CD8-positive, alpha-beta memory T cell (primary cell): ENCODE measurements around the gene TMEM254. TPM values are rescaled to one million over a fixed set of nuclear protein-coding genes. Genes with fewer than 3 reads are reported as not detected.

ENCODE experiments used
- CTCF ChIA-PET: fragments of 350-600 bp; sonication (Branson Sonifier 250); formaldehyde crosslinking; loops from one replicate; lab custom pipeline; 2021; ENCODE audit warnings: antibody characterized with exemption; lab: Charles Lee
- POLR2A ChIA-PET: fragments of 350-600 bp; sonication (Branson Sonifier 250); formaldehyde crosslinking; loops from one replicate; lab custom pipeline; 2021; ENCODE audit warnings: antibody characterized with exemption; lab: Charles Lee
- DNase-seq, 5 donors: peaks; one replicate each; pipeline versions ENCODE4 v3.0.0 to v3.0.0-alpha.2; 2020 to 2022; ENCODE audit warnings: mixed read lengths in 1 of 5
- H3K27ac ChIP-seq: one replicate; pipeline ENCODE4 v1.7.0; 2013; ENCODE audit warnings: low read depth, mild to moderate bottlenecking, low read length, moderate library complexity
- H3K27me3 ChIP-seq: 2 replicates; pipeline ENCODE4 v1.7.0; 2013; ENCODE audit warnings: low read length, mild to moderate bottlenecking; ENCODE audit not compliant: insufficient read depth, poor library complexity, severe bottlenecking
- H3K36me3 ChIP-seq: 2 replicates; pipeline ENCODE4 v1.7.0; 2013; ENCODE audit warnings: mild to moderate bottlenecking, low read length, moderate library complexity; ENCODE audit not compliant: insufficient read depth
- H3K4me1 ChIP-seq: 2 replicates; pipeline ENCODE4 v1.7.0; 2013; ENCODE audit warnings: mild to moderate bottlenecking, low read length, moderate library complexity; ENCODE audit not compliant: insufficient read depth
- H3K4me3 ChIP-seq: 2 replicates; pipeline ENCODE4 v1.7.0; 2013; ENCODE audit warnings: mild to moderate bottlenecking, low read length
- H3K9me3 ChIP-seq: 2 replicates; pipeline ENCODE4 v1.7.0; 2013; ENCODE audit warnings: mild to moderate bottlenecking, low read length
- H3K27ac Mint-ChIP-seq, 8 donors: one replicate each; pipeline ENCODE4 v1.8.0; 2020 to 2021; ENCODE audit warnings: mixed read lengths in 8 of 8, mild to moderate bottlenecking in 6 of 8, inconsistent platforms in 3 of 8, moderate library complexity in 3 of 8
- H3K27me3 Mint-ChIP-seq, 2 donors: one replicate each; pipeline ENCODE4 v1.8.0; 2020 to 2021; ENCODE audit warnings: mixed read lengths in 2 of 2, mild to moderate bottlenecking in 1 of 2, moderate library complexity in 1 of 2
- H3K36me3 Mint-ChIP-seq, 3 donors: one replicate each; pipeline ENCODE4 v1.8.0; 2020 to 2021; ENCODE audit warnings: mixed read lengths in 3 of 3, inconsistent platforms in 1 of 3, mild to moderate bottlenecking in 1 of 3
- H3K4me1 Mint-ChIP-seq, 3 donors: one replicate each; pipeline ENCODE4 v1.8.0; 2020 to 2021; ENCODE audit warnings: mixed read lengths in 3 of 3, inconsistent platforms in 1 of 3, mild to moderate bottlenecking in 1 of 3
- H3K4me3 Mint-ChIP-seq, 7 donors: one replicate each; pipeline ENCODE4 v1.8.0; 2020 to 2021; ENCODE audit warnings: mixed read lengths in 7 of 7, mild to moderate bottlenecking in 6 of 7, moderate library complexity in 4 of 7, inconsistent platforms in 2 of 7
- H3K9me3 Mint-ChIP-seq, 5 donors: one replicate each; pipeline ENCODE4 v1.8.0; 2020 to 2022; ENCODE audit warnings: mixed read lengths in 5 of 5, mild to moderate bottlenecking in 3 of 5, moderate library complexity in 2 of 5, inconsistent platforms in 1 of 5
- polyA plus RNA-seq: library from polyadenylated mRNA; unstranded; fragments of 300-500 nt; fragmentation: Illumina TruSeq; gene quantifications from one replicate; pipeline ENCODE4 v1.2.3, GENCODE V29; 2021
- total RNA-seq, 2 experiments: library from RNA; stranded (reverse); gene quantifications; one replicate each; pipeline ENCODE4 v1.2.3, GENCODE V29; 2021

Gene TMEM254
- total and polyA plus RNA-seq, 3 experiments from 2014 or later = 10.1 to 30.8 (median 11.8) TPM

DNA sequence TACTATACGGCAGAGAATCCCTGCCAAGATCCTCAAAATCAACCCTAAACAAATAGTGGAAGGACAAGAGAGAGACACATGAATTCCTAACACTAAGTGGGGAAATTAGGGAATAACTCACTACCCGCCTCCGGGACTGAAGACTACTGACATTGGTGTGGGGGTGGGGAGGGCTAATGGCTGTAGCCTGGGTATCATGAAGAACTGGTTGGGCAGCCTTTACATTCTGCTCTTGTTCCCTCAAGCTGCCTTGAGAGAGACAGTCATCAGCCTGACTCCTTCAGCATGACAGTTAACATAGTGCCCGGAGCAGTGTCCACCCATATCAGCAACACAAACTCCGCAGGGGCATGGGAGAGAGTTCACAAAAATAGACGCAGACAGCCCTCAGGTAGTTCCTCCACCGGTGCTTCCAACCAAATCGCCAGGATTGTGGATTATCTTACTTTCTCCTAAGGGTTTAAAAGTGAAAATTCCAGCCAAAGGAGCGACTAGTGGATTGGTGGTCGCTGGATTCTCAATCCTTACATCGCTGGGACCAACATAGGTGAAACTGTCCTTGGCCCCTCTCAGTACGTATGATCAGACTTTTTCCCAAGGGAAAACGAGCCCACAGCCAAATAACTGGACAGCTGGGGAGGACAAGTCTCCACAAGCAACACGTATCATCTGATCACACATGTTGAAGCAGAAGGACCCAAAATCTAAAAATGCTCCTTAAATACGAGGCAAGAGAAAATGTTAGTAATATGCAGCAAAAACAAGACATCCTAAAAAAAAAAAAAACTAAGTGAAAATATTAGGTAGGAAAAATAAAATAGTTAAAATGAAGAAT is 22.6 kb downstream of the TMEM254 start:
- H3K4me3 Mint-ChIP-seq = no peak overlapping the region
- H3K9me3 Mint-ChIP-seq = peaks cover 0 to 2% (median 0%) of the 10 kb centered on the region in 5 donors
- ChIA-PET POLR2A (no interaction called here), CTCF (no interaction called here)
- DNase-seq = no peak
- peaks cover 0 to 9% (median 0%) of the 10 kb centered on the region in 3 donors for H3K36me3 Mint-ChIP-seq
- Histone ChIP-seq H3K9me3 (no peaks in the 10 kb centered on the region), H3K27ac (no peak overlapping the region), H3K27me3 (no peaks in the 10 kb centered on the region), H3K36me3 (no peaks in the 10 kb centered on the region), H3K4me1 (no peaks in the 10 kb centered on the region), H3K4me3 (no peak overlapping the region)
- H3K27me3 Mint-ChIP-seq = peaks cover 5 to 10% of the 10 kb centered on the region in 2 donors
- peaks cover 3 to 24% (median 22%) of the 10 kb centered on the region in 3 donors for H3K4me1 Mint-ChIP-seq
- H3K27ac Mint-ChIP-seq = peak overlapping the region in 1 of 8 donors; percentile 47

DNA sequence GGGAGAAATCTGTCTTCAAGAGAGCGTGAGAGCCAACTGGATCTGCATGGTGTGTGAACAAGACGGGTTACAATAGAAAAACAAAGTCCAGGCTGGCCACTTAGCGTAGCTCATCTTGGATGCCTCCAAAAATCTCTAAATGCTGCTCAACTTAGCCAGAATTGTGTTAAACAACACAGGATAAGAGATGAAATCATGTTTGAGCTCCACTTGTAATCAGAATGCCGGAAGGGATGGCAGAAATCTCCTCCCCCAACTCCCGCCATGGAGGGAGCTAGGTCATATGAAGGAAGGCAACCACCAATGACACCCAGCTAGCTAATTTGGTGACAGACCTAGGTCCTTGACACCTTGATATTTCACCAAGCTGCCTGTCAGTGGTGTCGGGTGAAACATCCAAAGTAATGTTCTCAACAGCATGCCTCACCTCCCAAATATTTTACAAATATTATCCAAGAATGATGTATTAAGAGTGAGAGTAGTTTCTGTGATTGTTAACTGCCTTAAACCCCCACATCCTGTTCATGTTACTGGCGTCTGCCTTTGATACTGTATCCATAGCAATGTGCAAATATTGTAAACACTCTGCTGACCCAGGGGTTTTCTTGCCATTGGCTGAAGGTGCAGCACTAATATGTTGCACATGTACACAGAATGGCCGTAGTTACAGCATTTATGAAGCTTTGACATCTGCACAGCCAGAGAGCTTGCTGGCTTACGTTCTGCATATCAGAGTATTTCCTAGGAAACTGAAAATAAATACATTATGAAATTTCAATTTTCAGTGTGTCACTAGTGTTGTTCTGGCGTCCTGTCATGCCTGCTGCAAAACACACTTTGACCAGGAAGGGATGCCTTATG is 25.8 kb downstream of the TMEM254 start:
- POLR2A ChIA-PET = no interaction called here

DNA sequence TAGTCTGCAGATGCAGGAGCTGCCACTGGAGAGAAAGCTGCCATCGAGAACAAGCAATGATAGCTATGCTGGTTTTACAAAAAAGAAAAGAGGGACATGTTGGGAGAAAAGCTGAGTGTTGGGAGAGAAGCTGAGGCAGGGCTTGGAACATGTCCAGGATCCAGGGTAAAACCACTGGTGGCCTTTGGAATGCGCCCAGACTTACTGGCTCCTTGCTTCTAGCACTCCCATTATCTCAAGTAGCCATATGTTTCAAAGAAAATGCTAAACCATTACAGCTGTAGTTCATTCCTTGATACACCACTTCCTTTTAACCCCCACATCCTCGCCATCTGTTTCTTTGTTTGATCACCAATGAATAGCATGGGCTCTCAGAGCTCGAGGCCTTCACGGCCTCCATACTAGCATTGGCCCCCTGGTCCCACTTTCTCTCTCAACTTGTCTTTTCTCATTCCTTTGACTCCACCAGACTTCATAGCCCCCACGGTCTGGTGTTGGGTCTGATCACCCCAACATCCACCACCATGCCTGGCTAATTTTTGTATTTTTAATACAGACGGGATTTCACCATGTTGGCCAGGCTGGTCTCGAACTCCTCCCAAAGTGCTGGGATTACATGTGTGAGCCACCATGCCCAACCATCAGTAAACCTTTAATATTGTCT is 30.2 kb downstream of the TMEM254 start:
- Mint-ChIP-seq H3K4me1 (peaks cover 6 to 31% (median 27%) of the 10 kb centered on the region in 3 donors), H3K36me3 (peaks cover 0 to 23% (median 1%) of the 10 kb centered on the region in 3 donors), H3K9me3 (peaks cover 12 to 28% (median 19%) of the 10 kb centered on the region in 5 donors), H3K27ac (no peak overlapping the region), H3K4me3 (no peak overlapping the region), H3K27me3 (peaks cover 0 to 1% of the 10 kb centered on the region in 2 donors)
- H3K27me3 ChIP-seq = no peaks in the 10 kb centered on the region
- DNase-seq = no peak
- H3K4me1 ChIP-seq = no peaks in the 10 kb centered on the region
- H3K4me3 ChIP-seq = no peak overlapping the region
- peaks cover 5% of the 10 kb centered on the region for H3K9me3 ChIP-seq
- ChIA-PET POLR2A (no interaction called here), CTCF (interaction anchor here (1.3 kb wide), 1 partner anchor 35 kb away, joined by 5 read pairs; no protein-coding TSS in a partner anchor)
- H3K27ac ChIP-seq = no peak overlapping the region
- H3K36me3 ChIP-seq = no peaks in the 10 kb centered on the region

More for the DNA sequence above, 25.8 kb downstream of the TMEM254 start:
- Mint-ChIP-seq H3K4me1 (peaks cover 3 to 24% (median 22%) of the 10 kb centered on the region in 3 donors), H3K27ac (peak overlapping the region in 4 of 8 donors; percentile 13 to 77 (median 58)), H3K9me3 (peaks cover 7 to 21% (median 14%) of the 10 kb centered on the region in 5 donors), H3K4me3 (no peak overlapping the region), H3K36me3 (peaks cover 0 to 17% (median under 1%) of the 10 kb centered on the region in 3 donors), H3K27me3 (peaks cover 0 to 2% of the 10 kb centered on the region in 2 donors)
- Histone ChIP-seq H3K36me3 (no peaks in the 10 kb centered on the region), H3K27ac (no peak overlapping the region), H3K27me3 (no peaks in the 10 kb centered on the region), H3K9me3 (peaks cover 5% of the 10 kb centered on the region), H3K4me3 (no peak overlapping the region), H3K4me1 (no peaks in the 10 kb centered on the region)
- CTCF ChIA-PET = no interaction called here
- peak in 3 of 5 donors; percentile 1 to 51 (median 5) for DNase-seq

DNA sequence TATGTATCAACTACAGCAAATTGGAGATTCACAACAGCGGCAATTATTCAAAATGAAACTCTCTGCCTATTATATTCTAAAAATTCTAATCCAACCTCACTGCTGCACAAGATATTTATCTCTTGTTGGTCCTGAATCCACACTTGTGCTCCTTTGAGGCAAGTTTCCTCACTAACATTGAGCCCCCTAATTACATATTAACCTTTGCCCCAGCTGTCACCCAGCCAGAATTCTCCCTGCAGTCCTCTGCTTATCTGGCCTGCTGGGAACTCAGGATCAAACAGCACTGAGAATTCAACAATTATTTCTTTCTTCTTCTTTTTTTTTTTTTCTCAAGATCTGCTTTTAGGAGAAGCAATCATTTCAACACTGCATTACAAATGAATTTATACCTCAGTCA is 32.5 kb downstream of the TMEM254 start:
- DNase-seq = no peak
- peak overlapping the region in 5 of 7 donors; percentile 37 to 79 (median 75) for H3K4me3 Mint-ChIP-seq
- H3K9me3 Mint-ChIP-seq = peaks cover 12 to 28% (median 19%) of the 10 kb centered on the region in 5 donors
- no peak overlapping the region for H3K4me3 ChIP-seq
- peaks cover 0 to 23% (median 1%) of the 10 kb centered on the region in 3 donors for H3K36me3 Mint-ChIP-seq
- H3K4me1 ChIP-seq = no peaks in the 10 kb centered on the region
- H3K27me3 Mint-ChIP-seq = peaks cover 0 to 1% of the 10 kb centered on the region in 2 donors
- H3K27ac Mint-ChIP-seq = peak overlapping the region in 3 of 8 donors; percentile 23 to 36 (median 29)
- peaks cover 4 to 14% (median 11%) of the 10 kb centered on the region in 3 donors for H3K4me1 Mint-ChIP-seq
- no peak overlapping the region for H3K27ac ChIP-seq
- ChIA-PET POLR2A (no interaction called here), CTCF (no interaction called here)
- peaks cover 5% of the 10 kb centered on the region for H3K9me3 ChIP-seq
- H3K27me3 ChIP-seq = no peaks in the 10 kb centered on the region
- no peaks in the 10 kb centered on the region for H3K36me3 ChIP-seq

DNA sequence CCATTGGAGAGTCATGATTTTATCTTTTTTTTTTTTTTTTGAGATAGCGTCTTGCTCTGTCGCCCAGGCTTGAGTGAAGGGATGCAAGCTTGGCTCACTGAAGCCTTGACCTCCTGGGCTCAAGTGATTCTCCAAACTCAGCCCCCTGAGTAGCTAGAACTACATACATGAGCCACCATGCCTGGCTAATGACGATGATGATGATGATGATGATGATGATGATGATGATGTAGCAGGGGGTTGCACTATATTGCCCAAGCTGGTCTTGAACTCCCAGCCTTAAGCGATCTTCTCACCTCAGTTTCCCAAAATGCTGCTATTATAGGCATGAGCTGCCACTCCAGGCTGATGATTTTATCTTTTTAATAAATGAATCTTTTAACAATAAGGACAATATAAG is 40.2 kb downstream of the TMEM254 start:
- H3K36me3 ChIP-seq = no peaks in the 10 kb centered on the region
- Mint-ChIP-seq H3K4me3 (no peak overlapping the region), H3K36me3 (no peaks in the 10 kb centered on the region), H3K4me1 (no peaks in the 10 kb centered on the region), H3K27ac (no peak overlapping the region), H3K9me3 (no peaks in the 10 kb centered on the region), H3K27me3 (peaks cover 3 to 19% of the 10 kb centered on the region in 2 donors)
- H3K4me3 ChIP-seq = no peak overlapping the region
- POLR2A ChIA-PET = no interaction called here
- no peaks in the 10 kb centered on the region for H3K27me3 ChIP-seq
- H3K9me3 ChIP-seq = no peaks in the 10 kb centered on the region
- CTCF ChIA-PET = interaction anchor here (0.8 kb wide), 1 partner anchor 25 kb away, joined by 3 read pairs; no protein-coding TSS in a partner anchor
- no peak overlapping the region for H3K27ac ChIP-seq
- H3K4me1 ChIP-seq = no peaks in the 10 kb centered on the region
- no peak for DNase-seq

DNA sequence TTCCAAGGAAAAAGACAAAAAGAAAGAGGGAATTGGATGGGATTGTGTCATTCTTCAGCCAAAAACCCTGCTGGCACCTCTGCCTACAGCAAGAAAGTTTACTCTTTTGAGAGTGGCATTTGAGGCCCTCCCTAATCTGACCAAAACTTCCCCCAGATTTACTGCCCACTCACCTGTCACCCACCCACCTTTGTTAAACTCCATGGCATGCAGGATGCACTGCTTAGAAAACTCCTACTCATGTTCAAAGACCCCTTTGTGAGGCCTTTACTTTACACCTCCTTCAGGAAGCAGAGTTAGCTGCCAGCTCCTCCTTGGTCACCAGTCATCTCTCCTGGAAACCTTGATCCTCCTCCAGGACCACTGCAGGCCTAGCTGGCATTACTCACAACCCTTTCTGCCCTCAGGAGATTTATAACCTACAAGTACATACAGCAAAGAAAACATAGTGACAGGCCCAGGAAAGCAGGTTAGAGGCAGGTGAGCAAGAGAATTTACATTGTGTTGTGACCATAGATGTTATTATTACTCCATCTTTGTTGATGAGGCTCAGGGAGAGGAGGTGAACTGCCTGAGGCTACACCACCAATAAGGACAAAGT is 43.7 kb downstream of the TMEM254 start:
- H3K4me3 Mint-ChIP-seq = no peak overlapping the region
- H3K9me3 ChIP-seq = no peaks in the 10 kb centered on the region
- CTCF ChIA-PET = no interaction called here
- POLR2A ChIA-PET = no interaction called here
- H3K4me1 Mint-ChIP-seq = no peaks in the 10 kb centered on the region
- H3K27me3 Mint-ChIP-seq = peaks cover 3 to 26% of the 10 kb centered on the region in 2 donors
- H3K36me3 ChIP-seq = no peaks in the 10 kb centered on the region
- no peaks in the 10 kb centered on the region for H3K4me1 ChIP-seq
- no peaks in the 10 kb centered on the region for H3K9me3 Mint-ChIP-seq
- H3K4me3 ChIP-seq = no peak overlapping the region
- H3K27ac Mint-ChIP-seq = peak overlapping the region in 1 of 8 donors; percentile 15
- H3K27ac ChIP-seq = no peak overlapping the region
- DNase-seq = no peak
- H3K27me3 ChIP-seq = no peaks in the 10 kb centered on the region
- H3K36me3 Mint-ChIP-seq = no peaks in the 10 kb centered on the region

DNA sequence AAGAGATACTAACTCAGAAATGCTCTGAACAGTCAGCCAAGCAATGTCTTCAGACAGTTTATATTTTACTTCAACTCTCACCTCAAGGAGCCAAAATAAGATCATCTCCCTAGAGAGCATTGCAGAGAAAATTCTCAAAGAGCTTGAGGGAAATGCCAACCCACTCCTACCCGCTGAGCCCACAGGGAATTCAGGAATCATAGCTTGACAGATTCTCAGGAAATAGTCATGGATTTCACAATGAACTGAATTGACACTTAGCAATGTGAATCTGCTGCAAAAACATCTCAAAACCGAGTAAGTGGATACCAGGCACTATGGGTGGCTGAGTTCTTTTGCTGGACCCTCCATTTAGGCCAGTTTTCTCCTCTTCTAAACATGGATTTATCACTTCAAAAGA is 44.3 kb downstream of the TMEM254 start:
- Mint-ChIP-seq H3K27ac (peak overlapping the region in 1 of 8 donors; percentile 15), H3K9me3 (no peaks in the 10 kb centered on the region), H3K36me3 (no peaks in the 10 kb centered on the region), H3K4me3 (no peak overlapping the region), H3K27me3 (peaks cover 3 to 26% of the 10 kb centered on the region in 2 donors), H3K4me1 (no peaks in the 10 kb centered on the region)
- no peaks in the 10 kb centered on the region for H3K27me3 ChIP-seq
- H3K4me3 ChIP-seq = no peak overlapping the region
- H3K4me1 ChIP-seq = no peaks in the 10 kb centered on the region
- H3K36me3 ChIP-seq = no peaks in the 10 kb centered on the region
- POLR2A ChIA-PET = no interaction called here
- CTCF ChIA-PET = no interaction called here
- no peaks in the 10 kb centered on the region for H3K9me3 ChIP-seq
- DNase-seq = no peak
- no peak overlapping the region for H3K27ac ChIP-seq
